Coronary artery (tissue), 2 donors: ENCODE data around the gene NARS2.

ENCODE experiments used
- DNase-seq: peaks from one replicate; pipeline ENCODE4 v3.0.0-alpha.2; 2017; ENCODE audit warnings: low spot score
- H3K27ac ChIP-seq, 2 donors: fragments of 200-600 bp; sonication (generic); one replicate each; pipeline ENCODE4 v1.5.1; 2016 to 2019
- H3K4me3 ChIP-seq: fragments of 200-600 bp; sonication (generic); 2 replicates; pipeline ENCODE4 v1.5.1; 2016; ENCODE audit warnings: mild to moderate bottlenecking, moderate library complexity
- CTCF ChIP-seq: fragments of 200-600 bp; sonication (generic); IDR thresholded peaks from one replicate; pipeline ENCODE4 v1.5.1; 2019; ENCODE audit warnings: antibody characterized with exemption

NARS2 gene

GRCh38 chr11:78489184-78489583 lies 85.5 kb downstream of the NARS2 start:
- TF ChIP-seq CTCF, result no peak
- no peak for DNase-seq
- H3K4me3 ChIP-seq, result no peak overlapping the region
- no peak overlapping the region for H3K27ac ChIP-seq

DNA sequence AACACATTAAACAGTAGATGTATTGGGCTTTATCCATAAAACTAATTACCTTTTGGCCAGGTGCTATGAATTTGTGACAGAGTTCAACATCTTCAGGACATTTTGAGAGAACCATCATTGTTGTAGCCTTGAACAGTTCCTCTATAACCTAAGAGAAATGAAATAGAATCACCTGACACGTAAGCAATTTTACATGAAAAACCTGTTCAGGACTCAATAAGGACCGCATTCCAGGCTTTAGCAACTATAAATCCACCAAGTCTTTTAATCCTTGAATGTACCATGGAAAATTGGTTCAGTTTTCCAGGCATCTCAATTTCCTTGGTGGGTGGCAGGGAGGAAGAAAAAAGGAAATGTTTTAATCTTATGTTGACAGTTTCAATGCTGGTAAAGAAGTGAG lies 96.1 kb downstream of the NARS2 start:
- no peak overlapping the region for H3K4me3 ChIP-seq
- TF ChIP-seq CTCF, result no peak
- H3K27ac ChIP-seq, result no peak overlapping the region
- no peak for DNase-seq

- TF ChIP-seq CTCF, result no peak
- no peak overlapping the region for H3K4me3 ChIP-seq
- no peak overlapping the region for H3K27ac ChIP-seq
- DNase-seq, result no peak
Measured at GRCh38 chr11:78476066-78476465, 98.6 kb downstream of the NARS2 start.

- no peak overlapping the region for H3K27ac ChIP-seq
- no peak for TF ChIP-seq CTCF
- H3K4me3 ChIP-seq, result no peak overlapping the region
- no peak for DNase-seq
Measured at GRCh38 chr11:78474451-78474850, 100.2 kb downstream of the NARS2 start.

DNA sequence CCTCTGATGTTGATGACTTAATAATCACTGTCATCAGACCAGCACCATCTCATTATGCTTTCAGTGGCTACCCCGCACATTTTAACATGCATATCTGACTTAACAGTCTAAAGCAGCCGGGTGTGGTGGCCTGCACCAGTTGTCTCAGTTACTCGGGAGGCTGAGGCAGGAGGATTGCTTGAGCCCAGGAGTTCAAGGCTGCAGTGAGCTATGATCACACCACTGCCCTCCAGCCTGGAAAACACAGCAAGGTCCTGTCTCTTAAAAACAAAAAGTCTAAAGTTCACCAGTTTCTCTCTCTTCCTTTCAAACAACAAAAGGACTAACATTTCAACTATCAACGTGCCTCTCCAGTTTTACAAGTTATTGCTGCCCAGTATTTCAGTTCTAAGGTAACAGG lies 101.8 kb downstream of the NARS2 start:
- H3K27ac ChIP-seq, result no peak overlapping the region
- H3K4me3 ChIP-seq, result no peak overlapping the region
- no peak for TF ChIP-seq CTCF
- no peak for DNase-seq

- no peak for TF ChIP-seq CTCF
- DNase-seq, result no peak
- no peak overlapping the region for H3K4me3 ChIP-seq
- no peak overlapping the region for H3K27ac ChIP-seq
Measured at GRCh38 chr11:78472382-78472781, 102.3 kb downstream of the NARS2 start.

DNA sequence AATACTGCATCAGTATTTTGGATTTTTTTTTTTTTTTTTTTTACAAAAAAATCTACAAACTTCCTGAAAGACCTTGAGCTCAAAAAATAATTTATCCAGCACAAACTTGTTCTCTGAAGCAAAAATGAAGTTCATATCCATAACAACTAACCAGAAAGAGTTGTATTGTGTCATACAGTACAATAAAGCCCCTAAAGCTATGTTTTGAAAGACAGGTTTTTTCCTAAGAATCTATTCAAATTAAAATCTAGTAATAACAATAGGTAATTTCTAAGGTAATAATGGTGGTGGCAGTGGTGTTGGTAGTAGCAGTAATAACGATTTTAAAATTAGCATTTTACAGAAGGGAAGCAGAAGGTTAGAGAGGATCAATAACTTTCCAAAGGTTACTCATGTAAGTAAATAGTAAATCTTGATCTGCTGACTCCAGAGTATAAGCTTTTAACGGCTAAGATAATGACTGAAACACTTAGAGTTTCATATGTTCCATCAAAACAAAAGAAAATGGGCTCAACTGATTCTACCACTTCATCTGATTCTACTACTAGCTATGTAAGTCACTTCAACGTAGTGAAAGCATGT lies 103.7 kb downstream of the NARS2 start:
- no peak for TF ChIP-seq CTCF
- DNase-seq, result no peak
- no peak overlapping the region for H3K27ac ChIP-seq
- H3K4me3 ChIP-seq, result no peak overlapping the region
